ENCODE data around the gene POLR2A.
"Not testable (repeated sequence)": the region's sequence is repeated elsewhere in the genome, so short reads cannot be mapped to it uniquely, and the experiment has no call there.

The POLR2A gene

DNA sequence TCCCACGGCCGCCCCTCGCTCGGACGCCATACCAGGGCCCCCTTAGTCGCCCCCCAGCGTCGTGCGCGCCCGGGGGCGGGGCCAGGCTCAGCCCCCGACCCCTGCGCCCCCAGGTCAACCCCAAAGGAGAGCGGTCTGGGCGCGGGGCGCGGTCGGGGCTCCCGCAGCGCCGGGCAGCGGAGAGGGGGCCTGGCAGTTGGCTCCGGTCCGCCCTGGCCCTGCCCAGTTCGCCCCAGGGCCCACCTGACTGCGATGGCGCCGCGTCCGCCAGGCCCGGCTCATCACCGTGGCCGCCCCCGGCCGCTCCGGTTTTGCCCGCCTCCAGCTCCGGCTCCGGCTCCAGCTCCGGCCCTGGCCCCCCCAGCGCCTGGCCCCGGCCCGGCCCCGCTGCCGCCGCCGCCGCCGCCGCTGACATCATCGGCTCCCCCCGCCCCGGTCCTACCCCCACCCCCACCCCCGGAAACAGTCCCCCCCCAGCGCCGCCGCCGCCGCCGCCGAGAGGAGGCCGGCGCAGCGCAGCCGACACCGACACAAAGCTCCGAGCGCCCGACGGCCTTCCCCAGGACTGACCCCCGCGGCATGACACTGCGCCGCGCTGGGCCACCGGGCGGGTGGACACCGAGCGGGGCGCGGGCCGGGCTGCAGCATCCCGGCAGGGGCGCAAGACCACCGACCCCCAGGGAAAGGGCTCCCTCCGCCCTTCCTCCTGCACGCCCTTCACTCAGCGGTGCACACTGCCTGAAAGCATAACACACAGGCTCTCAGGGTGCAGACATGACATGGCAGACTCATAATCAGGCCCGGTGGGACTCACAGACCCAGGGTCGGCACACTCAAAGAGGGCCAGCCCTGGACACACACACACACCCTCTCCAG is 4.7 kb upstream of the POLR2A start, which contains the start of gene ZBTB4:
ZBTB4 (minus strand) TSS at position 419 of the 876 bp plus-strand sequence. CDS start 12,830 bp downstream, outside the sequence.
- no peak for DNase-seq

GRCh38 chr17:7480089-7480384 is 4.1 kb upstream of the POLR2A start:
- no peak for DNase-seq

GRCh38 chr17:7481275-7481674 is 2.9 kb upstream of the POLR2A start, which contains the start of gene SLC35G6:
Gene SLC35G6, plus strand, starts transcription at chr17:7481446. Its CDS starts 71 bp downstream, at chr17:7481517.
- not testable (repeated sequence) for DNase-seq

DNA sequence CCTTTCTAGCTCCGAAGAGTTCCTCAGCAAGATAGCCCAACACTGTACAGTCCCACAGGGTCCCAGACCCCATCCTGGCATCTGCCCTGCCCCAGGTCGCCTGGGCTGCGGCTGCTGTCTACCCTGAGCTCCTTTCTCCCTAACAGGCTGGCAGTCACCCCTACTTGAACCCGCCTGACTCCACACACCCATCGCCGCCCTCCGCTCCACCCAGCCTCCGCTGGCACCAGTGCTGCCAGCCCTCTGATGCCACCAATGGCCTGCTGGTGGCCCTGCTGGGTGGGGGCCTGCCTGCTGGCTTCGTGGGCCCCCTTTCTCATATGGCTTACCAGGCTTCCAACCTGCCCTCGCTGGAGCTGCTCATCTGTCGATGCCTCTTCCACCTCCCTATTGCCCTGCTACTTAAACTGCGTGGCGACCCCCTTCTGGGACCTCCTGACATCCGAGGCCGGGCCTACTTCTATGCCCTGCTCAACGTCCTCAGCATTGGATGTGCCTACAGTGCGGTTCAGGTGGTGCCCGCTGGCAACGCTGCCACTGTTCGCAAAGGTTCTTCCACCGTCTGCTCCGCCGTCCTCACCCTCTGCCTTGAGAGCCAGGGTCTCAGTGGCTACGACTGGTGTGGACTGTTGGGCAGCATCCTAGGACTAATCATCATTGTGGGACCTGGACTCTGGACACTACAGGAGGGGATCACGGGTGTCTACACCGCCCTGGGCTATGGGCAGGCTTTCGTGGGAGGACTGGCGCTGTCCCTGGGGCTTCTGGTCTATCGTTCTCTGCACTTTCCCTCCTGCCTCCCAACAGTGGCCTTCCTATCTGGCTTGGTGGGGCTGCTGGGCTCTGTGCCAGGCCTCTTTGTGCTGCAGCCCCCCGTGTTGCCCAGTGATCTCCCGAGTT is 2.1 kb upstream of the POLR2A start:
- not testable (repeated sequence) for DNase-seq

- not testable (repeated sequence) for DNase-seq
Measured at GRCh38 chr17:7482742-7483088, 1.5 kb upstream of the POLR2A start.

DNA sequence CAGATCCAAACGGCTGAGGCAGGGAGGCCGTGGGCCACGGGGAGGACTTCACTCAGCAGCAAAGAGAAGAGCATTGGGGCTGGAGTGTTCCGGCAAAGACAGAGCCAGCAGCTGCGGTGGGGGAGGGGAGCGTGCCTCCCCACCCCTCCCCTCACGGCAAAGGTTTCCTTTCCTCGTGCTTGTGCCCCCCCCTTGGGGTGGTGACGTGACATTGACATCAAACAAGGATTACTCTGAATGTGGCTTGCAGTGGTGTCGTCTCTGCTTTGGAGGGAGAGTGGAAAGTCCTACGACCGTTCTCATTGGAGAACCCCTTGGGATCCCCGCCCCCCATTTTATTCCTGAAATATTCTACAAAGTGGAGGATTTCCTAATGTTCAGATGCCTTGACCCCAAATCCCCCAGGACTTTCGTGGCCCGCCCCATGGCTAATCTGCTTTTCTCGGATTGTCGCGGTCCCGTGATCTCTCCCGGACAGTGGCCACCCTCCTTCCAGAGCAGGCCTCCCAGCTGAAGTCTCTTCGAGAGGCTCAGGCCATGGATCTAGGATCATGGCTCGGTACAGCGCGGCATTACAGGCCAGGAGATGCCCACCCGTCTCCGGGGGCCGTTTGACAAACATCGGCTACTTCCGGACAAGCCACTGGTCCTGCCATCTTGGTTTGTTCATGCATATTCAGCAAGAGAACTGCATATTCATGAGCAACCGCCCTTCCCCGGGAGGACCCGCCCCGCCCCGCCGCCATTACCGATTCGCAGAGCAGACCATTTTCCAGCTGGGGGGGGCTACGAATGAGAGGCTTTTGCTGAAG is 705 bp upstream of the POLR2A start:
- DNase-seq, result peak; percentile 71

DNA sequence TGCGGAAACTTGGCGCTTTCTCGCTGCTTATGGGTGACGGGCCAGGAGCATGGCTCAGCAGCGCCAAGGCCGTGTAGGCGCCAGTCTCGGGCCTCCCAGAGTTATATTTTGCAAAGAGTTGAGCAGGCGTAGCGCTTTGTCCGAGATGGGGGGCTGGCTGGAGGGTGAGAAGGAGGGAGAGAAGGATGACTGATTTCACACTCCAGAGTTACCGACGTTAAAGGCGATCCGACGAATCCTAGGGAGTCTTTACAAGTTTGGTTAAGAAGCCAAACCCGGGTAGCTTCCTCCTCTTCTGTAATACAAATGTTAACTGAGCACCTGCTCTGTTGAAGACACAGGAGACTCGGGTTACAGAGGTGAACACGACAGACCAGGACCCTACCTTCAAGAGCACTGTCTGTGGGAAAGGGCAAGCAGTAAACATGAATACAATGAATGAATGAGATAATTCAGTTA is 782 bp downstream of the POLR2A start:
- DNase-seq, result no peak

DNA sequence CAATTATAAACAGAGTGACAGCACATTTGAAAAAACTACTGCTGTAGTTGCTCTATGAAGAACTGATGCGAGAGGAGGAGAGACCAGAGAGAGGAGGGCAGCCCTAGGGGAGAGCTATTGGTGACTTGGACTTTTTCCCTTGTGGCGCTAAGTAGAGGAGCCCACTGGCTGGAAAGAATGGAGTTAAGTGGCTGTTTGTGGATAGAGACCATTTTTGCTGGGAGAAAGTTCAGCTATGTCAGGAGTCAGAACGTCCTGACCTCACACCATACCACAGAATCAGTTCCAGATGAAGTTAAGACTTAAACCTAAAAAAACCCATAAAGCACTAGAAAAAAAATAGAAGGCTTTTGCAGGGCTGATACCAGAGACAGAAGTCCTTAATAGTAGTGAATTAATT is 2.0 kb downstream of the POLR2A start:
- DNase-seq, result no peak

- no peak for DNase-seq
Measured at GRCh38 chr17:7490144-7490543, 6.0 kb downstream of the POLR2A start.

DNA sequence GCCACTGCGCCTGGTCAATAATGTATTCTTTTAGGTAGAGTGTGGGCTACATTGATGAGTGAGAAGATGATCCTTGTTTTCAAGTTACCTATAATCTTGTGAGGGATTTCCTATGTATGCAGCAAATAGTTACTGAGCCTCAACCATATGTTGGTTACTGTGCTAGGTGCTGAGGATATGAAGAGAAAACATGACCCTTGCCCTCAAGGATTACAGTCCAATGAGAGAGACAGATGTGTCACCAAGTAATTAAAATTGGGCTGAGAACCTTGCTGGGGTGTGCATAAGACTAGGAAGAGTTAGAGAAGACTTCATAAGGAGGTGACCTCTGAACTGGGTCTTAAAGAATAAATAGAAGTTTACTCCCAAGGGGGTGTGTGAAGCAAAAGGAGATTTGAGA is 7.4 kb downstream of the POLR2A start:
- no peak for DNase-seq

GRCh38 chr17:7493941-7494340 is 9.8 kb downstream of the POLR2A start:
- DNase-seq, result no peak

GRCh38 chr17:7495906-7496434 is 11.8 kb downstream of the POLR2A start:
- DNase-seq, result no peak

DNA sequence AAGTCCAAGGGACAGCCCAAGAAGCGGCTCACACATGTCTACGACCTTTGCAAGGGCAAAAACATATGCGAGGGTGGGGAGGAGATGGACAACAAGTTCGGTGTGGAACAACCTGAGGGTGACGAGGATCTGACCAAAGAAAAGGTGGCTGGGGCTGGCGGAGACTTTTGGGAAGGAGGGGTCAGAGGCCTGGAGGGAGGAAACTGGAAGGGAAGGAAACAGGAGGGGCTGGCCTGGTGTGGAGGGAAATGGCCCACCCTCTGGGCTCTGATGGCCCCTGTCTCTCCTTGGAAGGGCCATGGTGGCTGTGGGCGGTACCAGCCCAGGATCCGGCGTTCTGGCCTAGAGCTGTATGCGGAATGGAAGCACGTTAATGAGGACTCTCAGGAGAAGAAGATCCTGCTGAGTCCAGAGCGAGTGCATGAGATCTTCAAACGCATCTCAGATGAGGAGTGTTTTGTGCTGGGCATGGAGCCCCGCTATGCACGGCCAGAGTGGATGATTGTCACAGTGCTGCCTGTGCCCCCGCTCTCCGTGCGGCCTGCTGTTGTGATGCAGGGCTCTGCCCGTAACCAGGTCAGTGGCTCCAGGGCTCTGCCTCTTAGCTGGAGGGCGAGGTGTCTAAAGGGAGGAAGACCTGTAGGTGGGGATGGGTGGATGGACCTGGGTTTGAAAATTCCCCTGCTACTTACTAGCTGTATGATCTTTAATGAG is 12.5 kb downstream of the POLR2A start:
- no peak for DNase-seq

- no peak for DNase-seq
Measured at GRCh38 chr17:7497228-7497627, 13.1 kb downstream of the POLR2A start.

GRCh38 chr17:7497636-7498035 is 13.5 kb downstream of the POLR2A start:
- no peak for DNase-seq

GRCh38 chr17:7499161-7499560 is 15.0 kb downstream of the POLR2A start:
- DNase-seq, result no peak

DNA sequence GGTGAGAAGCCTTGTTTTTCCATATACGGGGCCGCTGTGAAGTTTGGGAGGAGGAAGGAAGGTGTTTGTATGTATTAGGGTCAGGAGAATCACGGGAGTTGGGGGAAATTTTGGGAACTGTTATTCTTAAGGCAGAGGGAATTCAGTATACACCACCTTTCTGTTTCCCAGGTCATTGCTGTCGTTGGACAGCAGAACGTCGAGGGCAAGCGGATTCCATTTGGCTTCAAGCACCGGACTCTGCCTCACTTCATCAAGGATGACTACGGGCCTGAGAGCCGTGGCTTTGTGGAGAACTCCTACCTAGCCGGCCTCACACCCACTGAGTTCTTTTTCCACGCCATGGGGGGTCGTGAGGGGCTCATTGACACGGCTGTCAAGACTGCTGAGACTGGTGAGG is 17.6 kb downstream of the POLR2A start:
- no peak for DNase-seq

- DNase-seq, result no peak
Measured at GRCh38 chr17:7502171-7502847, 18.1 kb downstream of the POLR2A start.

- DNase-seq, result no peak
Measured at GRCh38 chr17:7502987-7503386, 18.8 kb downstream of the POLR2A start.

GRCh38 chr17:7503521-7503920 is 19.4 kb downstream of the POLR2A start:
- DNase-seq, result no peak

GRCh38 chr17:7508145-7508544 is 24.0 kb downstream of the POLR2A start:
- DNase-seq, result no peak

Data from NCI-H2029 treated with DMSO at 0.1 percent for 48 hours (cell line).